GM19023 (cell line): ENCODE measurements around the gene GALNT7.
A peak's percentile ranks its signal among the peaks of the same experiment; 100 is the strongest.

Experiments
- ATAC-seq: cut with Tn5 transposase; IDR thresholded peaks from one replicate; pipeline ENCODE4 v1.9.1; 2021; ENCODE audit warnings: mild to moderate bottlenecking, moderate library complexity; ENCODE audit not compliant: unreplicated experiment

GALNT7 gene

DNA sequence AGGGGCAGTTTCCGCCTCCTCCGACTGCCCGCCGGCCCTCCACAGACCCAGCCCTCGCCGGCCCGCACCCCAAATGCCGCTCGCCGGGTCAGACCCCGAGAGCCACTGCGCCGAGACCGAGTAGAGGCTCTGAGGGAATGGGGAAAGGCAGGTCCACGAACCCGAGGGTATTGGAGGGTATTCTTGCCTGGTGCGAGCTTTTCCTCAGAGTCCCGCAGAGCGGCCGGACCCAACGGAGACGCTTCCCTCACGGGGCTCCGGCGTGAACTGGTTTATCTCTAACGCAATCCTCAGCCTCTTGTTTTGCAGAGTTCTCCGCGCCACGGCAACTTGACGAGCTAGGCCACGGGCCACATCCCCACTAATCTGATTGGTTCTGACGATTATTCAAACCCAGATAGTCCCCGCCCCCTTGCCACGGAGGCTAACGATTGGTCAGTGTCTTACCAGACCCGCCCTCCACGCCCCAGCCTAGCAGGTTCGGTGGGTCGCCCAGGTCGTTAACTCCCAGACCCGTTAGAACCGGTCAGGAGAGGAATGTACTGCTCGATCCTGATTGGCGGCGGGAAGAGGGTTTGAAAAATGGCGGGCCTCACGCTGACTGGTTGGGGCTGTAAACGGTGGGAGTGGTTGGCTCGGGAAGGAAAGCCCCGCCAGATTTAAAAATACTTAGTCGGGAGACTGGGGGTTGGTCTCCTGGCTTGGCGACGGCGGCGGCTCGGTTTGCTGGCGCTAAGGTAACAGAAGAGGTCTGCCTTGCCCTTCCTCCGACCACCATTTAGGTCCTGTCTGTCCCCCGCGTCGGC is 165.7 kb downstream of the GALNT7 start, which contains the start of gene HMGB2:
HMGB2 (minus strand) TSS at position 274 of the 806 bp plus-strand sequence. CDS start 709 bp downstream, outside the sequence.
- ATAC-seq: peak; percentile 94

DNA sequence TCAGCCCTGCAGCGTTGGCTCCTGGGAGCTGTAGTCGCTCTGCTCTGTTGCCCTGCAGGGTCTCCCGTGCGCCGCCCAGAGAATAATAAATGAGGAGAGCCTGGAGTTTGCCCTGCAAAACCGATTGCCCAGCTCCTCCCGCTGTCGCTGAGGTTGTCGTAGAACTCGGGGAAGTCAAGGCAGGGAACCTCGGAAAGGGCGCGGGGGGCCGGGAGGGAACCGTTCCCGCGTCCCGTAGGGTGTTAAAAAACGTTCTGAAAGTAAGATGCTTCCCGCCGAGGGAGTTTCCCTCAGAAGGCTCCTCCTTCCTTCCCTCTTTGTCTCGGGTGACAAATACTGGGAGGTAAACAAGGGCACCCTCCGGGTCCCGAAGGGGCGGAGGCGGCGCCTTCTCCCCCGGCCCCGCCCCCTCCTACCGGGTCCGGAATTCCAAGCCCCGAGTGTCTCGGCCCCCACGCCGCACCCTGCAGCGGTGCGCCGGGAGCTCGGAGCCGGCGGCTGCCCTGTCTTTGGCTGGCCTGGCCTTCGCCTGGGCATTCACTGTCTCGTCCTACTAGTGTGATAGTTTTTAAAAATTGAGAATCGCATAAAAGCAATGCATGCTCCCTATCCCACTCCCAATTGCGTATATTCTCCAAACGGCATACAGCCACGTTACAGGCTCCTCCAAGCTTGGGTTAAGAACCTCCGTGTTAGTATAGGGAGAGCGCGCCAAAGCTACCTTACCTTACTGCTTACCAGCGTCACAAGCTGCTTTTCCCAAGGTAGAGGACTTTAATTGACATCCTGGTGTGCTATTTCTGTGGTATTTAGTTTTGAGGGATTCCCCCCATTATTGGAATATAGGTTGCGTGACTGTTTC is 166.5 kb downstream of the GALNT7 start:
- peak; percentile 35 for ATAC-seq

DNA sequence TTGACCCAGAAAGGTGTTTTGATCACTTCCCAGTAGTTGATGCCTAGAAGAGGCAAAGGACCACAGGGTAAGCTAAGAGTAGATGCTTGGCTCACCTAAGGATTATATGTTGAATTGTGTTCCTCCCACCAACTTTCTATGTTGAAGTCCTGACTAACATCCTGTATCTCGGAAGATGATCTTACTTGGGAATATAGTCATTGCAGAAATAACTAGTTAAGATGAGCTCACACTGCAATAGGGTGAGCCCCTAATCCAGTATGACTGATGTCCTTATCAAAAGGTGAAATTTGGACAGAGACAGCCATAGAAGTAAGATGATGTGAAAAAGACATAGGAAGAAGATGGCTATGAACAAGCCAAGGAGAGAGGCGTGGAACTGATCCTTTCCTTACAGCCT is 168.9 kb downstream of the GALNT7 start:
- ATAC-seq: no peak

DNA sequence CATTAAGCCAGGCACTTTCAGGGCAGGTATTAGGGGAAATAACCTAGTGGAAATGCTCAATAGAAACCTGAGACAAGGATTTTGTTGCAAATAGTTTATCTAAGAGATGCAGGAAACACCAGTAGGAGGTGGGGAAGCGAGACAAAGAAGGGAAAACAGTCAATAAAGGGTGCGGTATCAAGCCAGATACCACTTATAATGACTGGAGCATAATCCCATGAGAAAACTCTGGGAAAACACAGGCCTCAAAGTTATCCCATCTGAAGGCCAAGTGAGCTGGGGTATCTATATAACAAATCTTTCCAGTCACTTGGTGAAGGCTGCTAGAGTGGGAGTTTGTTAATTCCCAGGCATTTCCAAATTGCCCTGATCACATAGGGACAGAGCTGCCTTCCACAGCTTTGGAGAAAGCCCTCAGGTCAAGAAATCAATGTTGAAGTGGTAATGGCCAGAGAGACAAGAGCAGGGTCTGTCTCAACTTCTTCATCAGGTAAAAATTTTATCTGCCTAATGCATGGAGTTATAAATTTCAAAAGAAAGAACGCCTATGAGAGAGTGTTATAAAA is 175.3 kb downstream of the GALNT7 start:
- no peak for ATAC-seq

DNA sequence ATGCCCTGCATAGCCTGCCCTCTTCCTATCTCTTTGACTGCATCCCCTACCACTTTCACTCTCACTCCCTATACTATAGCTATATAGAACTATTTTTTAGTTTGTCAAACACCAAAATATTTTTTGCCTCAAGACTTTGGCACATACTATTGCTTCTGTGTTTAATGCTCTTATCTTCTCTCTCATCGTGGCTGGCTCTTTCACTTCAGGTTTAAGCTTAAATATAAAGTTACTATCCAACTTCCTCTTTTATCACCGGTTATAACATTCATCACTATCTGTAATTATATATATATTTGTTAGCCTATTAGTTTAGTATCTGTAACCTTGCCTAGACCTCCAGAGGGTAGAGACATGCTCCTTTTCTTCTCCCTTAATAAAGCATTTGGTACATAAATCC is 177.0 kb downstream of the GALNT7 start:
- no peak for ATAC-seq

DNA sequence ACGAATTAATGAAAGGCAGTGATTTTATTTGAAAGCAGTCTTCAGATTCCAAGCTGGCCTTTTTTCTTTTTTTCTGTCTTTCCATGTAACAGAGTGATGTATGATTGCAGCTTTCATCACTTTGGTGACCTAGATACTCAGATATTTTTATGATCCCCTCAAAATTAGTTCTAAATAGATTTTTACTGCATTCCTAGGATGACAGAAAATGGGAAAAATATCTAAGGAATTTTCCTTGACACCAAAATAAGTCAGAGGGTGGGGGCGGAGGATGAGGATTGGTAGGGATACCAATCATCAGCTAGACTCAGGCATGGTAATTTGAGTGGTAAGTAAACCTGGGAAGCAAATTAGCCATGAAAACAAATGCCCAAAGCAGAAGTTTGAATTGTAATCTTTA is 177.5 kb downstream of the GALNT7 start:
- no peak for ATAC-seq

DNA sequence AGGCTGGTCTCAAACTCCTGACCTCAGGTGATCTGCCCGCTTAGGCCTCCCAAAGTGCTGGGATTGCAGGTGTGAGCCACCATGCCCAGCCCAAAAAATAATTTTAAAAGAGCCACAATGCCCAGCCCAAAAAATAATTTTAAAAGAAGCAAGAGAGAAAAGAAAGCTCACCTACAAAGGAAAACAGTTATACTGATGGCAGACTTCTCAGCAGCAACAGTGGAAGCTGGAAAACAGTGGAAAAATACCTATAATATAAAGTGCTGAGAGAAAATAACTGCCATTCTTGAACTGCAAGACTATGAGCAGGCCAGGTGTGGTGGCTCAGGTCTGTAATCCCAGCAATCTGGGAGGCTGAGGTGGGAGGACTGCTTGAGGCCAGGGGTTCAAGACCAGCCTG is 178.9 kb downstream of the GALNT7 start:
- no peak for ATAC-seq

DNA sequence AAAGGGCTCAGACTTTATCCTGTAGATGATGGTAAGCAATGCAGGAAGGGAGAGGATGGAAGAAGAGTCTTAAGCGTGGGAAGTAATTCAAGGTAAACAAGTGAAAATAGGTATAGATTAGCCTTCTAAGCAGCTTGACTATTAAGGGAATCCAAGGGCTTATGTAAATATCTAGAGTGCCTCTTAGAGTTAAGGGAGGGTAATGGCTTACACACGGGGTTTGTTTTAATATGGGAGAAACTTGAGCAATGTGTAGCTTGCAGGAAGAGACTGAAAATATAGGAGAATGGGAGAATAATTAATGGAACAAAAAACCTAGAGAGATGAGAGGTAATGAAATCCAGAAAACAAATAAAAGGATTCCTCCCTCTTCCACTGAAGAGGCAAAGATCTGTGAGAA is 189.3 kb downstream of the GALNT7 start:
- no peak for ATAC-seq

DNA sequence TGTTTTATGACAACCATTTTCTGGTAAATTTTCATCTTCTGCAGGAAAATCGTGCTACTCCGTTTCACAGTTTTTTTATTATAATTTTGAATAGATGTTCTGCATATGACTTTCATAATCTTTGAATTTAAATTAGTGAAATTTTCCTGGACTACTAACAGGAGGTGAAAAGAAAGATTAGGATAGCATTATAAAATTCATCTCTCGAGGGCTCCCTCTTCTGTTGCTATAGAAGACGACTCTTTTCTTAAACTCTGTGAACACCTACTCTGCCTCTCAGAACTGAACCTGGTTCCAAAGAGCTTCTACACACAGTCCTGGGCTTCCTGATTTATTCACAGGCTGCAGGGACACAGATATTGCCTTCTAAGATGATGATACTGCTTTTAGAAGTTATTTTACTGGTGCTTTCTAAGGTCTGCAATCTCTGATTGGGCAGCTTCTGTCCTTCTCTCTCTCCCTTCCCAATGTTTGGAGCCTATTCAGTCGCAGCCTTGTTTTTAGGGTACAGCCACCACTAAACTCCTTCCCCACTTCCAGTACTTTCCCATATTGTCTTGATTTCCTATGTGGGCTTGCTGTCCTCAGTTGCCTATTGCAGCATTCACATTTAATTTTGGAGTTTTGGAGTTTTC is 192.1 kb downstream of the GALNT7 start:
- no peak for ATAC-seq

DNA sequence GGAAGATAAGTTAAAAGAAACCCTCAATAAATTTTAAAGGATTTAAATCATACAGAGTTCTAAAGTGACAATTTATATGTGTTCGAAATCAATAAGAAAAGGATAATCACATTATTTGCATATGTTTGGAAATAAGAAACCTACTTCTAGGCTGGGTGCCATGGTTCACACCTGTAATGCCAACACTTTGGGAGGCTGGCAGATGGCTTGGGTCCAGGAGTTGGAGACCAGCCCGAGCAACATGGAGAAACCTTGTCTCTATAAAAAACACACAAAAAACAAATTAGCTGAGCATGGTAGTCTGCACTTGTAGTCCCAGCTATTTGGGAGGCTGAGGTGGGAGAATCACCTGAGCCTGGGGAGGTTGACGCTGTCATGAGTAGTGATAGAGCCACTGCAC is 194.1 kb downstream of the GALNT7 start:
- no peak for ATAC-seq

DNA sequence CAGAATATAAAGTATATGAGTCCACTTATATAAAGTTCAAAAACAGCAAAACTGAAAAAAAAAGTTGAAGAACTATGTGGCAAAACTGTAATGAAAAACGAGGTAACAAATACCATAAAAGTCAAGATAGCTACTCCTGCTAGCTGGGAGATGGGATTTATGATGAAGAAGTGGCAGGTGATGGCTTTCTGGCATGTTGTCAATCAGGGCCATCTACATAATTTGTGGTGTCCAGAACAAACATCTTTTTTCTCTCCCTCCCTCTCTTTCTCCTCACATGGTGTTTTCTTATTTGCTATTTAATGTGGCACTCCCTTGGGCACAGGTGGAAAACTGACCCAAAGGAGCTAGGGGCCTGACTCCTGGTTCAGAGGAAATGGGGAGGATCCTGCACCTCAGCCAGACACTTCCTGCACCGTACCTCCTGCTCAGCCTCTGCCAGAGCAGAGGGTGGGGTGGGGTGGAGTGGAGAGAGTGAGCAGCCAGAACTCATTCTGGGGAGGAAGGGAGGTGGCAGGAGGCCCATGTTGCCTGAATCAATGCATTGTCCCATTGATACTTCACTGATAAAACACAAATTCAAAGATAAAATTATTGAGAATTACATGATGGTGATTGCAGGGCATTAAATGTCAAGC is 196.9 kb downstream of the GALNT7 start:
- no peak for ATAC-seq

DNA sequence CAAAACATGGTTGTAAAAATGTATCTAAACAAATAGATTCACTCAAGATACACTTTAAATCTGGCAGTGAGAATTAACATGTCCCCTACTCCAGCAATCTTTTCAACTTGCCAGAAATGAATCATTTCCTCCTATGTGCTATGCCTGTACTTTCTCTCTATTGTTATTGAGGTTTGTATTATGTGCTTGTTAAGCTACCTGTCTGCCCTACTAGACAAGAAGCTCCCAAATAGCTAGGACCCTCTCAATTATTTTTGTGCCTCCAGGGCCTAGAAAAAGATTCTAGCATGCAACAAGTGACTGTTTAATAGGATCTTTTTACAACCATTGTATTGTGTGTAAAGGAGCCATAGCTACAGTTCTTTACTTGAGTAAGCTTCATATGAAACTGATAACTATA is 198.7 kb downstream of the GALNT7 start:
- no peak for ATAC-seq

DNA sequence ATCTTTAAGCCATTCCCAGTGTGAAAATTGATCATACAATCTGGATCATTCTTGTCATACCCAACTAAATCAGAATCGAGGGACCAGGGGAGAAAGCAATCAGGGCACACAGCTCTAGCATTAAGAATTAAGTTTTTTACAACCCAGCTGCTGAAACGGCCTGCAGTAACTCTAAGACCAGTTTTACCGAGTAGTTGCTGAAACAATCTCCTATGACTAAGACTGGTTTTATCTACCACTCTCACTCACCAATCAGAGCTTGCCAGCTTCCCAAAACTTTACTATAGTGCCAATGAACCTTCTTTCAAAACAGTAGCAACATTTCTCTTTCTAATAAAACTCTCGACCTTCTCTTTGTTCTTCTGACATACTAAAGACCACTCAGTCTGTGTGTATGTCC is 199.3 kb downstream of the GALNT7 start:
- no peak for ATAC-seq

DNA sequence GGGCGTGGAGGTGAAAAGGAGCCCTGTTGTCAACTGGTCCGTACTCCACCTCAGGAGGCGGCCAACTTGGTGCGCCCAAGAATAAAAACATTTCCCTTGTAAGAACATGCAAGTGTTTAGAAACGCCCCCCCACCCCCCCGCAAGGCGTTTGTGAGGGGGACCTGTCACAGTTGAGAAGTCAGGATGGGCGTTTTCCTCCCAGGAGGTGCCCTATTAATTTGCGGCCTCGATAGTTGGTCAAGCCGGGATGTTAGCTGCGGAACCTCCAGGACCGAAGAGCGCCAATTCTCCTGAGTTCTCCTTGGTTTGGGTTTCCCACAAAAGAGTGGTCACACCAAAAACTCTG is 201.5 kb downstream of the GALNT7 start:
- ATAC-seq: peak; percentile 4

DNA sequence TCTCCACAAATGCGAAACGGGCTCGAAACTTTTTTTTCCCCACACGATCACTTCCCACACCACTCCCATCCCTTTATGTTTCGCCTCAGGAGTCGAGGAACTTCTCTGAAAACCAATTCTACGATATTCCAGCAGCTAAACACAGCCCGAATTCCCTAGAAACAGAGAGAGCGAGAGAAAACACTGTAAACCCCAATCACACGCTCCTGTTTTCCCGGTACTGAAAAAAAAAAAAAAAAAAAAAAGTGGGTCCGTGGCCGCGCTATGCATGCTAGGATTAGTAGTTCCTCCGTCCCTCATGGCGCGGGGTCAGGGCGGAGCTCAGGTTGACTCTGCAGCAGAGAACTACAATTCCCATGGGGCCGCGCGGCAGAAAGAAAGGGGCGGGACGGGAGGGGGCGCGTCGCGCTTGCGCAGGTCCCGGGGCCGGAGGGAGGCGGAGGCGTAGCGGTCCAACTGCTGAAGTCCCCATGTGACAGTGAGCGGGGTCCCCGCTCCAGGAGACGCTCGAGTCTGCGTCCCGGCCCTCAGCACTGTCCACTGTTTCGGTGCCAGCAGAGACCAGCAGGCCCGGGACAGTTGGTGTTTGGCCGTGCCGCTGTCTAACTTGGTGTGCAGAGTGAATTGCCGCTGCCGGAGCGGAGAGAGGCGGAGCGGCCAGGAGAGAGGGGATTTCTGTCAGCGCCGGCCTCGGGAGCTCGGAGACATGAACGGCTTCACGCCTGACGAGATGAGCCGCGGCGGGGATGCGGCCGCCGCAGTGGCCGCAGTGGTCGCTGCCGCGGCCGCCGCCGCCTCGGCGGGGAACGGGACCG is 202.1 kb downstream of the GALNT7 start, which contains the start of gene SAP30:
SAP30 (plus strand) TSS at position 478 of the 815 bp plus-strand sequence; CDS start at position 707, 229 bp downstream.
- peak; percentile 71 for ATAC-seq

DNA sequence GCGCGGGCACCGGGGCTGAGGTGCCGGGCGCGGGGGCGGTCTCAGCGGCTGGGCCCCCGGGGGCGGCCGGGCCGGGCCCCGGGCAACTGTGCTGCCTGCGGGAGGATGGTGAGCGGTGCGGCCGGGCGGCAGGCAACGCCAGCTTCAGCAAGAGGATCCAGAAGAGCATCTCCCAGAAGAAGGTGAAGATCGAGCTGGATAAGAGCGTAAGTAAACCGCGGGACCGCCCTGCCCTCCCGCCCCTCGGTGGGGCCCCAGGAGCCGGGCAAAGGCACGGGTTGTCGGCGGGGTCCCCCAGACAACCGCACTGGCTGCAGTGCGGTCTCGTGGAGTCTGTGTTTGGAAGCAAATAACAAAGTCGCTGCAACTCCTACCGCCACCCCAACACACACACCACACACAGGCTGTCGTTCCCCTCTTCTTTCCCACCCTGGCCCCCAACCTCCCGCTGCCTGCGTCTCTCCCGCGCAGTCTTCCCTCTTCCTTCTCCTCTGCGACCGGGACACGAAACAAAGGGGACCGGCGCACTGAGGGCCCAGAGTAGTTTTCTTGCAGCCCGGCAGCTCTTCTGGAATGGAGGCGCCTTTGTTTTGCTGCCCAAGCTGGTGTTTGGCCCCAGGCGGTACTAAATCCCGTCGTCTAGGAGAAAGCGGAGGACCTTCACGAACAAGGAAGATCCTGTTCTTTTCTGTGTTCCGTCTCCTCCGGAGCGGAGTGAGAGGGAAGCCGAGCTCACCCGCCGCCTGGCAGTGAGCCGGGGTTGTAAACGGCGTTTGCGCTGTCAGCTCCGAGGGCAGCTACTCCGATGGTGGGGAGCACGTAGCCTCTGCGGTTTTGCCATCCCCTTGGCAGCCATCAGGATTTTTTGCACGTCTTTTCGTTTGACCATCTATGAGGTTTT is 202.9 kb downstream of the GALNT7 start:
- peak; percentile 30 for ATAC-seq
